ENCODE data around the gene ITGA3. TPM values are rescaled to one million over a fixed set of nuclear protein-coding genes. Genes with fewer than 3 reads are reported as not detected.

The ITGA3 gene
- total and polyA plus RNA-seq, 12 donors, result 12.5 to 44.2 (median 23.1) TPM

- H3K4me1 ChIP-seq, result peaks cover under 1 to 27% (median 10%) of the 10 kb centered on the region in 9 donors
- peak overlapping the region in 1 of 10 donors; percentile 25 for H3K27ac ChIP-seq
- intact Hi-C loops (cut with DNase I), result loop anchor here in 4 of 10 donors (5.0 to 10.0 kb wide), 2 partner anchors 272 to 510 kb away; partner anchors contain the start of gene EPN3 (in 1 of the 4)
- no peaks in the 10 kb centered on the region for H3K36me3 ChIP-seq
- TF ChIP-seq CTCF (IDR thresholded peaks at IDR 0.05), result no peak
- DNase-seq (no peak), ATAC-seq (peak in 2 of 8 donors; percentile 26 to 27)
- H3K27me3 ChIP-seq, result peaks cover 0 to 12% (median 0%) of the 10 kb centered on the region in 7 donors
- no peak overlapping the region for H3K4me3 ChIP-seq
- no peaks in the 10 kb centered on the region for H3K9me3 ChIP-seq
- WGBS, 2 donors, result 36 to 56% methylated on average over 6 of the region's 6 CpGs
These were observed 33.3 kb upstream of the ITGA3 start for GRCh38 chr17:50022463-50023130.

DNA sequence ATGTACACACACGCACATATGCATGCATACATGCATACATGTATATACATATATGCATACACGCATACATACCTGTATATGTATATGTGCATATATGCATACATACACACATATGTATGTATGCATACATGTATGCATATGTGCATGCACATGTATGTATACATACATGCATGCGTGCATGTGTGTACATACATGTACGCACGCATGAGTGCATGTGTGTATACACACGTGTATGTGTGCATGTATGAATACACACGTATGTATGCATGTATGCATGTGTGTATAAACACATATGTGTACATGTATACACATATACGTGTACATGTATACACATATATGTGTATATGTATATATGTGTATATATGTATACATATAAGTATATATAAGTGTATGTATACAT lies 32.4 kb upstream of the ITGA3 start:
- H3K27me3 ChIP-seq, result peaks cover 0 to 21% (median 5%) of the 10 kb centered on the region in 7 donors
- no peaks in the 10 kb centered on the region for H3K9me3 ChIP-seq
- H3K4me1 ChIP-seq, result peaks cover 5 to 34% (median 18%) of the 10 kb centered on the region in 9 donors
- no peak overlapping the region for H3K27ac ChIP-seq
- no peak for TF ChIP-seq CTCF (IDR thresholded peaks at IDR 0.05)
- H3K36me3 ChIP-seq, result no peaks in the 10 kb centered on the region
- DNase-seq (no peak), ATAC-seq (no peak)
- WGBS, 2 donors, result 63 to 67% methylated on average over 8 of the region's 8 CpGs
- intact Hi-C loops (cut with DNase I), result loop anchor here in 4 of 10 donors (5.0 to 10.0 kb wide), 2 partner anchors 271 to 509 kb away; partner anchors contain the start of gene EPN3 (in 1 of the 4)
- H3K4me3 ChIP-seq, result no peak overlapping the region

DNA sequence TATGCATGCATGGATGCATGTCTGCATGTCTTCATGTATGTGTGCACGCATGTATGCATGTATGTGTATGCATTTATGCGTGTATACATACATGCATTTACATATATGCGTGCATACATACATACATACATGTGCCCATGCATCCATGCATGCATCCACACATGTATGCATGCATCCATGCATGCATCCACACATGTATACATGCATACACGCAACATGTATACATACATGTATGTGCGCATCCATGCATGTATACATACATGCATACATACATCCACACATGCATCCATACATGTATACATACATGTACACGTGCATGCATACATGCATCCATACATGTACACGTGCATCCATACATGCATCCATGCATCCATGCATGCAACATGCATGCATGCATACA lies 31.1 kb upstream of the ITGA3 start:
- no peak overlapping the region for H3K27ac ChIP-seq
- ATAC-seq (no peak), DNase-seq (no peak)
- no peaks in the 10 kb centered on the region for H3K9me3 ChIP-seq
- H3K36me3 ChIP-seq, result no peaks in the 10 kb centered on the region
- no peak for TF ChIP-seq CTCF (IDR thresholded peaks at IDR 0.05)
- H3K27me3 ChIP-seq, result peaks cover 0 to 25% (median 6%) of the 10 kb centered on the region in 7 donors
- intact Hi-C loops (cut with DNase I), result loop anchor here in 5 of 10 donors (5.0 to 10.0 kb wide), 3 partner anchors 270 to 507 kb away; partner anchors contain the start of gene EPN3 (in 1 of the 5)
- WGBS, 2 donors, result 38 to 53% methylated on average over 7 of the region's 7 CpGs
- H3K4me1 ChIP-seq, result peaks cover 5 to 34% (median 18%) of the 10 kb centered on the region in 9 donors
- H3K4me3 ChIP-seq, result no peak overlapping the region

GRCh38 chr17:50026046-50026675 lies 29.7 kb upstream of the ITGA3 start:
- Histone ChIP-seq H3K27ac (no peak overlapping the region), H3K36me3 (no peaks in the 10 kb centered on the region), H3K27me3 (peaks cover 0 to 25% (median 6%) of the 10 kb centered on the region in 7 donors), H3K4me3 (no peak overlapping the region), H3K4me1 (peaks cover 5 to 34% (median 18%) of the 10 kb centered on the region in 9 donors), H3K9me3 (no peaks in the 10 kb centered on the region)
- no peak for TF ChIP-seq CTCF (IDR thresholded peaks at IDR 0.05)
- intact Hi-C loops (cut with DNase I), result loop anchor here in 7 of 10 donors (1.0 to 10.0 kb wide), 6 partner anchors 31 to 271 kb away; partner anchors contain the start of gene ITGA3 (in 1 of the 7)
- DNase-seq (no peak), ATAC-seq (no peak)
- WGBS, 2 donors, result 66 to 71% methylated on average over 8 of the region's 8 CpGs

Measured in heart right ventricle (tissue), 16 donors.